GM12875 (cell line): ENCODE results near the gene AGPAT1.

ENCODE experiments used
- H3K4me3 ChIP-seq: one replicate; pipeline ENCODE4 v1.5.1; 2011; ENCODE audit warnings: low read depth, low read length, control low read depth
- CTCF ChIP-seq: IDR thresholded peaks from 2 replicates; pipeline ENCODE4 v1.5.1; 2011; ENCODE audit warnings: low read depth, mild to moderate bottlenecking, control low read depth, inconsistent platforms, low read length, moderate library complexity, borderline replicate concordance; ENCODE audit not compliant: insufficient read depth

Gene AGPAT1

GRCh38 chr6:32163559-32164258 lies 12.2 kb downstream of the AGPAT1 start:
- TF ChIP-seq CTCF = no peak
- no peak overlapping the region for H3K4me3 ChIP-seq

DNA sequence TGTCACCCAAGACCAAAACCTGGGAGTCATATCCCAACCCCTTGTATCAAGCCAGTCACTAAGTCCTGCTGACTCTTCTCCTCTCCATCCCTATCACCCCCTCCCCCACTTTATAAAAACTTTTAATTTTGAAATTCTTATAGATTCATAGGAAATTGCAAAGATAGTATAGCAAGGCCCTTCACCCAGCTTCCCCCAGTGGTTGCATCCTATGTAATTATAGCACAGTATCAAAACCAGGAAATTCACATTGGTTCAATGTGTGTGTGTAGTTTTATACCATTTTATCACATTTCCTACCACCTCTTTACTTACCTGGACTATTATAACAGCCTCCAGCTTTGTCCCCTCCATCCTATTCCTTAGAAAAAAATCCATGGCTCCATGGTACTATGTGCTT lies 17.8 kb downstream of the AGPAT1 start:
- no peak overlapping the region for H3K4me3 ChIP-seq
- no peak for TF ChIP-seq CTCF

- TF ChIP-seq CTCF = no peak
- no peak overlapping the region for H3K4me3 ChIP-seq
These were observed 19.0 kb downstream of the AGPAT1 start for GRCh38 chr6:32156891-32157290.

- peak; percentile 59; the same call in 1 of the 2 replicates for TF ChIP-seq CTCF
- peak overlapping the region; percentile 51 for H3K4me3 ChIP-seq
These were observed 21.2 kb downstream of the AGPAT1 start for GRCh38 chr6:32154514-32155161.

GRCh38 chr6:32153564-32154513 lies 22.0 kb downstream of the AGPAT1 start, which contains the start of gene PPT2:
Gene PPT2 (plus strand): TSS chr6:32154141. CDS start chr6:32154595, 454 bp downstream.
- TF ChIP-seq CTCF = no peak
- H3K4me3 ChIP-seq = peak within 1 kb of the TSS; percentile 51

- no peak overlapping the region for H3K4me3 ChIP-seq
- no peak for TF ChIP-seq CTCF
These were observed 22.9 kb downstream of the AGPAT1 start for GRCh38 chr6:32152769-32153563.
